Mononuclear cell (primary cell): ENCODE results near the gene TMEM247. TPM values are rescaled to one million over a fixed set of nuclear protein-coding genes. Genes with fewer than 3 reads are reported as not detected.

Source experiments
- total RNA-seq: library from RNA; depleted of rRNA; stranded (reverse); fragments of >200 nt; gene quantifications from one replicate; pipeline ENCODE4 v1.2.3, GENCODE V29; 2012

TMEM247 gene
- total RNA-seq, 1 donor = not detected

Other genes with a start within 250 kb of the TMEM247 start
- 5.2 TPM for gene EPAS1, start 182.2 kb upstream of the TMEM247 start, total RNA-seq
- 55.4 TPM for gene RHOQ, start 62.9 kb downstream of the TMEM247 start, total RNA-seq
- 7.6 TPM for gene ATP6V1E2, start 63.0 kb downstream of the TMEM247 start, total RNA-seq
- 3.6 TPM for gene PIGF, start 137.5 kb downstream of the TMEM247 start, total RNA-seq
- 15.7 TPM for gene CRIPT, start 137.7 kb downstream of the TMEM247 start, total RNA-seq
- gene SOCS5, start 219.7 kb downstream of the TMEM247 start, total RNA-seq = 20.3 TPM